Panc1 (cell line): ENCODE results near the gene FARSB.

Experiments used
- CTCF ChIP-seq: fragments of 450-650 bp; IDR thresholded peaks from 2 replicates; pipeline ENCODE4 v1.5.1; 2017; ENCODE audit warnings: mild to moderate bottlenecking
- POLR2AphosphoS5 ChIP-seq: IDR thresholded peaks from 2 replicates; pipeline ENCODE4 v1.6.1; 2012; ENCODE audit warnings: mild to moderate bottlenecking, low read depth, low read length, moderate library complexity
- REST ChIP-seq, 2 experiments: IDR thresholded peaks; 2 replicates each; pipeline ENCODE4 v1.6.1; 2011 to 2012; ENCODE audit warnings: low read depth in 2 of 2, control low read depth in 1 of 2, low read length in 1 of 2, mild to moderate bottlenecking in 1 of 2, moderate library complexity in 1 of 2; ENCODE audit not compliant: insufficient read depth in 1 of 2
- SIN3A ChIP-seq: IDR thresholded peaks from 2 replicates; pipeline ENCODE4 v1.6.1; 2012; ENCODE audit warnings: low read depth, mild to moderate bottlenecking, low read length, moderate library complexity, borderline replicate concordance; ENCODE audit not compliant: insufficient read depth
- TCF7L2 ChIP-seq: IDR thresholded peaks from 2 replicates; pipeline ENCODE4 v1.6.1; 2011; ENCODE audit warnings: mild to moderate bottlenecking, low read depth, low read length, inconsistent platforms

DNA sequence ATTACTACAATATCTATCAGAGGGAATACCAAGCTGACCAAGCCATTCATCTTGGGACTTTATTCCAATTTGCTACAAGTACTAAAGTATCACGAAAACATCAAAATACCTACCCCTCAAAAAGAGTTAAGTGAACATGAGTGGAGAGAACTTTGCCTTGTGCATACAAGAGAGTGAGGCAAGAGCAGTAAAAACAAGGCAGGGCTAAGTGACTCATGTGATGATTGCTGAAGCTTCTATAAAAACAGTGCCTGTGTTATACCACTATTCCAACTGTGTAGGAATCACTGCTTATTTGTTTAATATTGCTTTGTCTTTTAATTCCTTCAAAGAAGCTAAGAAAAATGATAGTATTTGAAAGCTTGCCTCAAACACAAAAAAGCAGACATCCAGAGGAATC lies 61.2 kb downstream of the FARSB start:
- TF ChIP-seq REST (IDR thresholded peaks at IDR 0.05; ENCODE audit: insufficient read depth in 1 of 2, low read depth in 2 of 2, low read length in 1 of 2) (no peak), POLR2AphosphoS5 (no peak), CTCF (no peak), SIN3A (no peak), TCF7L2 (no peak)
